Activated CD8-positive, alpha-beta memory T cell treated with anti-CD3 and anti-CD28 coated beads, Interleukin-2, amount 50 U/mL, for 24 hours (primary cell): ENCODE measurements around the gene RMC1.
"Not testable (repeated sequence)": the region's sequence is repeated elsewhere in the genome, so short reads cannot be mapped to it uniquely, and the experiment has no call there.

Source experiments
- DNase-seq: peaks from one replicate; pipeline ENCODE4 v3.0.0-alpha.2; 2020; ENCODE audit errors: extremely low read depth

Gene RMC1

GRCh38 chr18:23498117-23498516, 5.2 kb upstream of the RMC1 start:
- DNase-seq: no peak

DNA sequence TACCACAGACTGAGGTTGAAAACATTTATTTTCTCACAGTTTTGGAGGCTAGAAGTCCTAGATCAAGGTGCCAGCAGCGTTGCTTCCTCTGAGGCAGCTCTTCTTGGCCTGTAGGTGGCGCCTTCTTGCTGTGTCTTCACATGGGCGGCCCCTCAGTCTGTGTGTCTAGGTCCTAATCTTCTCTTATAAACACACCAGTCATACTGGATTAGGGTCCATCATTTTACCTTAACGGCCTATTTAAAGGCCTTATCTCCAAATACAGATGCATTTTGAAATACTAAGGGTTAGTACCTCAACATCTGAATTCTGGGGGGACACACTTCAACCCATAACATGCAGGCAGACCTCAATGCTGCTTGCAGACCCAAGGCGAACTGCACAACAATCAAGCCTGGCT, 4.4 kb upstream of the RMC1 start:
- DNase-seq: peak; percentile 45

GRCh38 chr18:23499291-23499781, 4.0 kb upstream of the RMC1 start:
- no peak for DNase-seq

- DNase-seq: no peak
Measured at GRCh38 chr18:23501626-23502025, 1.7 kb upstream of the RMC1 start.

DNA sequence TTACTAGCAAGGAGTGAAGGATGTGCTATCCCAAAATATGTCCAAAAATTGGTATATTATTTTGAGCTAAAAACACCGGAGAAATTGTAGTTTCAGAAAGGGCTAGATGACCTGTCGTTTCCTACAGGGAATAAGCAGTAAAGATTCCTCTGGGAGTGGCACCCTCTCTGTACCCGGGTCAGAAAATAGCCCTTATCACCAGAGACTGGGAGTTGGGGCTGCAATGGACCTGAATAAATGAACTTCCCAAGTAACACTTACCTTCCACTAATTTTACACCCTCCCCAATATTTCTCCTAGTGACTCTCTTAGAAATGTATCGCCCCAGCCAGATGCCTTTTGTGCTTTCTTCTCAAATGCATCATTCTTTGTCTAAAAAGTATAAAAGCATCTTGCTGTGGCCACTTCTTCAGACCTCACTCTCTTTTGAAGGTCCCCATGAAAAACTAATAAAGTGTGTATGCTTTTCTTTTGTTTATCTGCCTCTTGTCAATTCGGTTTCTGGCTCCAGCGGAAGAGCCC, 734 bp upstream of the RMC1 start:
- DNase-seq: no peak

DNA sequence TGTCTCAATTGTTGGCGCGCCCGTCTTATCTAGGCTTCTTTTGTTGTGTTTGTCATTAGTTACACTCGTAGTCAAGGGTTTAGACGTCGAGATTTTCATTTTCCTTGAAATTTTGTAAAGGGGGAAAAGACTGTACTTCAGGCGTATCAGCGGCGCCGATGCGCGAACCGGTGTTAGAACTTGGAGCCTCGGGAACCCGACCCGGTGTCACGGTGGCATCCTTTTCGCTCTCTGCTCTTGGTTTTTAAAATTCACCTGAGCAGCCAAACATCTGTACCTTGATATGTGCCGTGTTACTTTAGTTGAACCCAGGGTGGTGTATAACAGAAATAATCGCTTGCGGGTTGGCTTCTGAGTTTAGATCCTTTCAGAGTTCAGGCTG, 643 bp downstream of the RMC1 start:
- DNase-seq: no peak

DNA sequence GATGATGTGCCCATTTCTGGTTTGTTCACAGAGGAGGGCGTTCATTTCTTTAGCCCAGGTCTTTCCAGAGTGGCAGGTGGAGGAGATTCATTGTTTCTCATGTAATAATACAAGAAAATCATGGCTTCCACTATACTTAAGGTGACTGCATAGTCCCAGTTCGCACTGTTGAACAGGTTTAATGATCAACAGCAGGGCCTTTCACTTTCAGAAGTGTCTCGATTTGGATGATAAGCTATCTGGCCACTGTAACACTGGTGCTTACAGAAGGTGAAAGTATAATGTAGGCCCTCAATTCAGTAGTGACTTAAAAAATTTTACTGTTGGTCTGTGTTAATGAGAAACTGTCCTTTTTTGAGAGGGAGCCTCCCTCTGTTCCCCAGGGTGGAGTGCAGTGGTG, 1.4 kb downstream of the RMC1 start:
- no peak for DNase-seq

DNA sequence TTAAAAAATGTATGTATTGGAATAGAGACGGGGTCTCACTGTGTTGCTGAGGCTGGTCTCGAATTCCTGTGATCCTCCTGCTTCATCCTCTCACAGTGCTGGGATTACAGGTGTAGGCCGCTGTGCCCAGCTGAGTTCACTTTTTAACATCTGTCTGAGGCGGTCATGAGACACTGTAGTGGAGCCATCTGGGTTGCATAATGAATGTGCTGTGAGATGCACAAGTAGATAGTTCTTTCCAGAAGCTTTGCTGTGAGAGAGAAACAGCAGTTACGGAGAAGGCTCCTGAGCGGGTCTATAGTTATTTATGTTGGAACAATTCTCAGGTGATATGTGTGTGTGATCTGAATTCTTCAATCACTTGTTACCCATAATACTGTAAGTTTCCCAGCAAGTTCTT, 3.1 kb downstream of the RMC1 start:
- no peak for DNase-seq

DNA sequence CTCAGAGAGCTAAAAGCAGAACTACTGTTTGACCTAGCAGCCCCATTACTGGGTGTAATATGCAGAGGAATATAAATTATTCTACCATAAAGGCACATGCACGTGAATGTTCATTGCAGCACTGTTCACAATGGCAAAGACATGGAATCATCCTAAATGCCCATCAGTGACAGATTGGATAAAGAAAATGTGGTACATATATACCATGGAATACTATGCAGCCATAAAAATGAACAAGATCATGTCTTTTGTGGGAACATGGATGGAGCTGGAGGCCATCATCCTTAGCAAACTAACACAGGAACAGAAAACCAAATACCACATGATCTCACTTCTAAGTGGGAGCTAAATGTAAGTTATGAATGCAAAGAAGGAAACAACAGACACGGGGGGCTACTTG, 7.6 kb downstream of the RMC1 start:
- not testable (repeated sequence) for DNase-seq

DNA sequence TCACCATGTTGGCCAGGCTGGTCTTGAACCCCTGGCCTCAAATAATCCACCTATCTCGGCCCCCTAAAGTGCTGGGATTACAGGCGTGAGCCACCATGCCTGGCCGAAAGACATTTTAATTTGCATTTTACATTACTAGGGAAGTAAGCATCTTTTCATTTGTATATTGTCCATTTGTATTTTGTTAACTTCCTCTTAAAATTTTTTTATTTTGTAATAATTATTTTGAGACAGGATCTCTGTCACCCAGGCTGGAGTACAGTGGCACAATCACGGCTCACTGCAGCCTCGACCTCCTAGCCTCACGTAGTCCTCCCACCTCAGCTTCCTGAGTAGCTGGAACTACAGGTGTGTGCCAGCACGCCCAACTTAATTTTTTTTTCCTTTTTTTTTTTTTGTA, 8.9 kb downstream of the RMC1 start:
- not testable (repeated sequence) for DNase-seq

DNA sequence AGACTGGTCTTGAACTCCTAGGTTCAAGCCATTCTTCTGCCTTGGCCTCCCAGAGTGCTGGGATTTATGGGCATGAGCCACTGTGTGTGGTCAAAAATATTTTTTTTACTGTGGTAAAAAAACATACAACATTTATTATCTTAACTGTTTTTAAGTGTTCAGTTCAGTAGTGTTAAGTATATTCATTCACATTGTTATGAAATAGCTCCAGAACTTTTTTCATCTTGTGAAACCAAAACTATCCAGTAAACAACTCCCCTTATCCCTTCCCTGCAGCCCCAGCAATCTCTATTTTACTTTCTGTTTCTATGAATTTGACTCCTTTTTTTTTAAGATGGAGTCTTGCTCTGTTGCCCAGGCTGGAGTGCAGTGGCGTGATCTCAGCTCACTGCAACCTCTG, 9.3 kb downstream of the RMC1 start:
- no peak for DNase-seq

GRCh38 chr18:23515911-23516546, 12.7 kb downstream of the RMC1 start:
- peak; percentile 55 for DNase-seq

GRCh38 chr18:23519734-23520133, 16.4 kb downstream of the RMC1 start:
- DNase-seq: no peak

- DNase-seq: no peak
Measured at GRCh38 chr18:23521271-23521670, 18.0 kb downstream of the RMC1 start.

- DNase-seq: no peak
Measured at GRCh38 chr18:23521907-23522306, 18.6 kb downstream of the RMC1 start.

DNA sequence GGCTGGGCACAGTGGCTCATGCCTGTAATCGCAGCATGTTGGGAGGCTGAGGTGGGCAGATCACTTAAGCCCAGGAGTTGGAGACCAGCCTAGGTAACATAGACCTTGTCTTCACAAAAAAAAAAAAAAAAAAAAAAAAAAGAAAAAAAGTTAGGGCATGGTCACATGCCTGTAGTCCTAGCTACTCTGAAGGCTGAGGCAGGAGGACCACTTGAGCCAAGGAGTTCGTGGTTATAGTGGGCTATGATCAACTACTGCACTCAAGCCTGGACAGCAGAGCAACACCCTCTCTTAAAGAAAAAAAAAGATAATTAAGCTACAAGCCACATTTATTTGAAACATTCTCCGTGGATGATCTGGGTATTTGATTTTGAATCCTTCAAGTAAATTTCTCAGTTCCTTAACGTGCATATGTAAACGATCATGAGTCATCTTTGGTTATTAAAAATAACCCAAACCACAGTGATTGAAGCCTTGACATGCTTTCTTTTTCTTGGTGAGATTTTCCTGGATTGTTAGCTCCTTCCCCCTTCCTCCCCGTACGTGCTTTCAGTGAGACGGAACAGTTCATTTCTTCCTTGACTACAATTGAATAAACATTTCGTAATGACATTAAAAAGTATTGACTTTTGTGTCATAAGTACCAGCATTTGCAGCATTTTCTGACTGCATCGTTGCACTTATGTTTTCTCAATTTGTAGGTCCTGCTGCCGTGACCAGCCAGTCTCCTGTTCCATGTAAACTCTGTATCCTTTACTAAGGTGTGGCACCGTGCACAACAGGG, 20.3 kb downstream of the RMC1 start:
- no peak for DNase-seq

DNA sequence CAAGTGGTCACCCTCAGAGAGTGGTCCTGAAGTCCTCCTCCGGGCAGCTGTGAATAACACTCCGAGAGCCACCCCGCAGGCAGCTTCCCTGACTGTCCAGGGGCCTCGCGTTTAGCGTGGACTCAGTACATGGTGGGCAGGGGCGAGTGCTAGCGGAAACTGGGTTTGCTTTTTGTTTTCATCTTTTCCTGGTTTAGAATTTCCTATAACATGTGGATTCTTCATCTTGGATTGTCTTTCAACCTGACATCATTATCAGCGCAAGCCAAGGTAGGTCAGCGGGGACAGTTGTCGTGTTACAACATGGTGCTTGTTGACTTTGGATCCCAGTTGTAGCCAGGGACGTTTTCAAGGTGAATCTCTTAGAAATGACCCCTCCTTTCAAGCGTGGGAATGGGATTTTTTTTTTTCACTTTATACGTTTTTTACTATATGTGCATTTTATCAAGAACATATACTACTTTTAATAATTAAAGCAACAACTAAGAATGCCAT, 20.9 kb downstream of the RMC1 start:
- DNase-seq: no peak

DNA sequence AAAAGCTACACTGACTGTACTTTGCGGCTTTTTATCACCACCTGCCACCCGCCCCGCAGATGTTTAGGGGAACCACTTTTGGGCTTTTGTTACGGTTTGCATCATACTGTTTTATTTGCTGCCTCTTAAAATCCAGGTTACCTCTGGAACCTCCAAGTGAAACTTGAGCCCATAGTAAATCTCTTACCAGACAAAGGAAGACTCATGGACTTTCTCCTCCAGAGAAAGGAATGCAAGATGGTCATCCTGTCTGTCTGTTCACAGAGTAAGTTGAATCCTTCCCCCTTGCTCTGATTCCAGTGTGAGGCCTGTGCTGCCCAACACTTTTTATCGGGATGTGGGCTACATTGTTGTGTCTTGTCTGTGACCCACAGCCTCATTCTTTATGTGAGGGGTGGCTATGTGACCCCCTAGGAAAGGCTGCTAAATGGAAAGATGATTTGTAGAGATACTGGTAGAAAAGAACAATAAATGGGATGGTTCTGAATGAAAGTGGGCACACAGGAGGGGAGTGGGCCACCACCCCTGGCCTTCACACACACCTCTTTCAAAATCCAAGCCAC, 23.3 kb downstream of the RMC1 start:
- no peak for DNase-seq

DNA sequence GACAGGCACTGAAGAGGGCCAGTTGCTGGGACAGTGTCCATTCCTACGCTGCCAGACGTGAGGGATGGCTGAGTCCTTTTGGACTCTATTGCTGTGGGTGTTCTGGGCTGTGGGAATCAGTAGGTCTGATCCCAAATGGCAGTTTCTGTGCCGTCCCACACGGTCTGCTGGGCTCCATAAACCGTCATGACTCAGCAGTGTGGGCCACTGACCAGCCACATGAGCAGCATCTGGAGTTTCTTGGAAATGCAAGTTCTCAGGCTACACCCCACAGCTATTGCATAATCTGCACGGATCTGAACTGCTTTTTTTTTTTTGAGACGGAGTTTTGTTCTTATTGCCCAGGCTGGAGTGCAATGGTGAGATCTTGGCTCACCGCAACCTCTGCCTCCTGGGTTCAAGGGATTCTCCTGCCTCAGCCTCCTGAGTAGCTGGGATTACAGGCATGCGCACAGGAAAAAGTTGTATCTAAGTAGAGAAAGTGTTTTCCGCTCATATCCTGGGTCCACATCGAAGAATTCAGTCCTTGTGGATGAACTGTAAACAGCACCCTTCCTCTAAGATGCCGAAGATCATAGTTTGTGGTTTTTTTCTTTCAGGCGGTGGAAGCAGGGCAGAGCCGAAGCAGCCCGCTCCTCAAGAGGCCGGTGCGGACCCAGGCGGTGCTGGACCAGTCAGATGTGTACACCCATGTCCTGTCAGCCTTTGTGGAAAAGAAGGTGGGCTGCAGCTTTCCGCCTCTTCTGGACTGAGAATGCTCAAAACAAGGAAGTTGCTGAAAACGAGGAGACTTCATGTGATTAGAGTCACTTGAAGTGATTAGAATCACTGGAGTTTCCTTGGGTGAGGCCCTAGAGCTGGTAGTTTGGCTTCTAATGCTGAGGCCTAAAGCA, 25.5 kb downstream of the RMC1 start:
- DNase-seq: no peak

- DNase-seq: no peak
Measured at GRCh38 chr18:23529604-23530003, 26.3 kb downstream of the RMC1 start.

GRCh38 chr18:23530195-23530594, 26.9 kb downstream of the RMC1 start:
- DNase-seq: no peak

DNA sequence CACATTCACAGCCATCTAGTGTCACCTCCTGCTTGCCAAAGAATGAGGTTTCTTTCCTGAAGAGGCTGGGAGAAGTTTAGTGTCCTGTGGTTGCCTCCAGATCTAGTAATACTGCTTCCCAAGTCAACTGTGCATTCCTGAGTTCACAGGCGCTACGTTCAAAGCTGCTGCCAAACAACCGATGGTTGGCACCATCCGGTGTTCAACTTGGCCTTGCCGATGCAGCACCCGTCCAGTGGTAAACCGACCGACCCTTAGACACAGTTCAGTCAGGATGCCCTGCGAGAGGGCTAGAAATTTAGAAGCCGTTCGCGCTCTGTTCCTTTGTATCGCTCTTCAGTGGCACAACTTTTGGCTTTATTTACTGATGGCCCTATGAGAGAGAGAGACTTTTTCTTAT, 28.6 kb downstream of the RMC1 start:
- DNase-seq: no peak
